Keratinocyte (primary cell): Measurements from ENCODE around the gene PRSS23. TPM values are rescaled to one million over a fixed set of nuclear protein-coding genes. Genes with fewer than 3 reads are reported as not detected.

Experiments used
- DNase-seq: peaks from one replicate; pipeline ENCODE4 v3.0.0-alpha.2; 2011; ENCODE audit warnings: low read depth, missing footprints, low spot score
- FAIRE-seq: peaks from 2 replicates; lab custom pipeline; 2011; peaks lifted over from hg19 to GRCh38; lab: Jason Lieb, UNC
- H2AFZ ChIP-seq: 2 replicates; pipeline ENCODE4 v1.6.0; 2012; ENCODE audit warnings: low read length, control low read depth, inconsistent platforms; ENCODE audit not compliant: control insufficient read depth
- H3K27ac ChIP-seq: 2 replicates; pipeline ENCODE4 v1.5.1; 2011; ENCODE audit warnings: low read length; ENCODE audit not compliant: control insufficient read depth, insufficient read depth
- H3K27me3 ChIP-seq: 3 replicates; pipeline ENCODE4 v1.6.0; 2011; ENCODE audit warnings: low read length; ENCODE audit not compliant: control insufficient read depth, insufficient read depth; ENCODE audit errors: extremely low read depth
- H3K36me3 ChIP-seq, 2 experiments: 2 replicates in 1 of 2; 3 replicates in 1 of 2; pipeline ENCODE4 v1.5.1; 2011; ENCODE audit warnings: low read length in 2 of 2, mild to moderate bottlenecking in 1 of 2; ENCODE audit not compliant: control insufficient read depth in 2 of 2, insufficient read depth in 2 of 2; ENCODE audit errors: extremely low read depth in 1 of 2
- H3K4me1 ChIP-seq: 3 replicates; pipeline ENCODE4 v1.5.1; 2011; ENCODE audit warnings: low read length; ENCODE audit not compliant: control insufficient read depth, insufficient read depth; ENCODE audit errors: extremely low read depth
- H3K4me2 ChIP-seq: 3 replicates; pipeline ENCODE4 v1.6.0; 2011; ENCODE audit warnings: low read depth, low read length; ENCODE audit not compliant: control insufficient read depth, insufficient read depth; ENCODE audit errors: extremely low read depth
- H3K4me3 ChIP-seq, 3 experiments: fragments of 200-600 bp in 1 of 3; sonication (generic) in 1 of 3; 2 replicates in 2 of 3; 3 replicates in 1 of 3; pipeline ENCODE4 v1.5.1; 2011 to 2016; ENCODE audit warnings: low read length in 3 of 3, mild to moderate bottlenecking in 3 of 3, control low read depth in 2 of 3, inconsistent platforms in 1 of 3, low read depth in 1 of 3, mixed read lengths in 1 of 3, mixed run types in 1 of 3, moderate library complexity in 1 of 3; ENCODE audit not compliant: control insufficient read depth in 2 of 3, insufficient read depth in 2 of 3; ENCODE audit errors: extremely low read depth in 1 of 3
- H3K79me2 ChIP-seq: 2 replicates; pipeline ENCODE4 v1.6.0; 2012; ENCODE audit warnings: low read length; ENCODE audit not compliant: control insufficient read depth, insufficient read depth
- H3K9ac ChIP-seq: 3 replicates; pipeline ENCODE4 v1.6.0; 2011; ENCODE audit warnings: low read length; ENCODE audit not compliant: control insufficient read depth, insufficient read depth; ENCODE audit errors: extremely low read depth
- H3K9me1 ChIP-seq: 3 replicates; pipeline ENCODE4 v1.6.0; 2011; ENCODE audit warnings: low read length; ENCODE audit not compliant: control insufficient read depth, insufficient read depth; ENCODE audit errors: extremely low read depth
- H3K9me3 ChIP-seq: 2 replicates; pipeline ENCODE4 v1.5.1; 2012; ENCODE audit warnings: low read depth, low read length; ENCODE audit not compliant: control insufficient read depth
- H4K20me1 ChIP-seq: 3 replicates; pipeline ENCODE4 v1.6.0; 2011; ENCODE audit warnings: low read length; ENCODE audit not compliant: control insufficient read depth, insufficient read depth; ENCODE audit errors: extremely low read depth
- EZH2 ChIP-seq: IDR thresholded peaks from one replicate; pipeline ENCODE4 v1.6.1; 2012; ENCODE audit warnings: inconsistent platforms, mild to moderate bottlenecking, low read length, moderate library complexity
- dilution Hi-C: fragments of 300-500 bp; cut with MboI; formaldehyde crosslinking; loops from one replicate; pipeline ENCODE4 v1.7.0; 2020; ENCODE audit warnings: low sequenced_read_pairs; ENCODE audit not compliant: extremely low pct_ligation_motif_present
- polyA plus RNA-seq, 5 experiments: library from polyadenylated mRNA; depleted of rRNA in 3 of 5; stranded (reverse) in 3 of 5; stranded (forward) in 1 of 5; unstranded in 1 of 5; fragments of >200 nt; gene quantifications; 1 replicate in 1 of 5; 2 replicates in 3 of 5; 3 replicates in 1 of 5; pipeline versions ENCODE4 v1.2.1 to v1.2.3, GENCODE V29; 2011 to 2012; ENCODE audit warnings: missing spikeins in 2 of 5, low read depth in 1 of 5, low replicate concordance in 1 of 5
- TF ChIP-seq, protein P1 (sequence below), 3 experiments: IDR thresholded peaks in 1 of 3; conservative IDR thresholded peaks in 1 of 3; optimal IDR thresholded peaks in 1 of 3; 2 replicates in 2 of 3; 3 replicates in 1 of 3; pipeline versions ENCODE3 to v1.5.1; 2011; ENCODE audit warnings: low read length in 3 of 3, mild to moderate bottlenecking in 3 of 3, moderate library complexity in 2 of 3, control low read depth in 1 of 3, inconsistent platforms in 1 of 3; ENCODE audit not compliant: insufficient read depth in 2 of 3; ENCODE audit errors: extremely low read depth in 1 of 3

Gene PRSS23
- polyA plus RNA-seq, 1 donor (not counting 4 experiments of a cell fraction or from before 2014, with no cell fraction given), result 143 TPM

- dilution Hi-C loops, result no loop called here
- FAIRE-seq, result no peak
These were observed 35.1 kb upstream of the PRSS23 start for GRCh38 chr11:86765203-86765602.

GRCh38 chr11:86765878-86766277, 34.5 kb upstream of the PRSS23 start:
- dilution Hi-C loops, result no loop called here
- DNase-seq, result no peak

More at GRCh38 chr11:86765203-86765602, 35.1 kb upstream of the PRSS23 start:
- no peak for DNase-seq
- H3K4me3 ChIP-seq, result no peak overlapping the region
- no peak overlapping the region for H3K9ac ChIP-seq
- no peak overlapping the region for H3K4me2 ChIP-seq
- H3K36me3 ChIP-seq, result no peaks in the 10 kb centered on the region
- no peak overlapping the region for H3K27ac ChIP-seq
- no peak overlapping the region for H2AFZ ChIP-seq
- no peaks in the 10 kb centered on the region for H3K79me2 ChIP-seq
- H4K20me1 ChIP-seq, result no peaks in the 10 kb centered on the region
- TF ChIP-seq EZH2, result no peak
- TF ChIP-seq, protein P1, sequence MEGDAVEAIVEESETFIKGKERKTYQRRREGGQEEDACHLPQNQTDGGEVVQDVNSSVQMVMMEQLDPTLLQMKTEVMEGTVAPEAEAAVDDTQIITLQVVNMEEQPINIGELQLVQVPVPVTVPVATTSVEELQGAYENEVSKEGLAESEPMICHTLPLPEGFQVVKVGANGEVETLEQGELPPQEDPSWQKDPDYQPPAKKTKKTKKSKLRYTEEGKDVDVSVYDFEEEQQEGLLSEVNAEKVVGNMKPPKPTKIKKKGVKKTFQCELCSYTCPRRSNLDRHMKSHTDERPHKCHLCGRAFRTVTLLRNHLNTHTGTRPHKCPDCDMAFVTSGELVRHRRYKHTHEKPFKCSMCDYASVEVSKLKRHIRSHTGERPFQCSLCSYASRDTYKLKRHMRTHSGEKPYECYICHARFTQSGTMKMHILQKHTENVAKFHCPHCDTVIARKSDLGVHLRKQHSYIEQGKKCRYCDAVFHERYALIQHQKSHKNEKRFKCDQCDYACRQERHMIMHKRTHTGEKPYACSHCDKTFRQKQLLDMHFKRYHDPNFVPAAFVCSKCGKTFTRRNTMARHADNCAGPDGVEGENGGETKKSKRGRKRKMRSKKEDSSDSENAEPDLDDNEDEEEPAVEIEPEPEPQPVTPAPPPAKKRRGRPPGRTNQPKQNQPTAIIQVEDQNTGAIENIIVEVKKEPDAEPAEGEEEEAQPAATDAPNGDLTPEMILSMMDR (optimal IDR thresholded peaks at IDR 0.05 in 1 of 3, IDR thresholded peaks at IDR 0.05 in 1 of 3, conservative IDR thresholded peaks at IDR 0.05 in 1 of 3; ENCODE audit: extremely low read depth in 1 of 3, insufficient read depth in 2 of 3, low read length in 3 of 3), result no peak
- no peaks in the 10 kb centered on the region for H3K4me1 ChIP-seq
- no peaks in the 10 kb centered on the region for H3K9me1 ChIP-seq
- no peaks in the 10 kb centered on the region for H3K27me3 ChIP-seq
- H3K9me3 ChIP-seq, result no peaks in the 10 kb centered on the region

More at GRCh38 chr11:86765878-86766277, 34.5 kb upstream of the PRSS23 start:
- no peaks in the 10 kb centered on the region for H3K4me1 ChIP-seq
- H3K9ac ChIP-seq, result no peak overlapping the region
- no peak for TF ChIP-seq EZH2
- TF ChIP-seq, protein P1 (optimal IDR thresholded peaks at IDR 0.05 in 1 of 3, IDR thresholded peaks at IDR 0.05 in 1 of 3, conservative IDR thresholded peaks at IDR 0.05 in 1 of 3; ENCODE audit: extremely low read depth in 1 of 3, insufficient read depth in 2 of 3, low read length in 3 of 3), result no peak
- no peak overlapping the region for H2AFZ ChIP-seq
- no peak overlapping the region for H3K4me2 ChIP-seq
- no peaks in the 10 kb centered on the region for H3K9me3 ChIP-seq
- no peaks in the 10 kb centered on the region for H3K9me1 ChIP-seq
- no peaks in the 10 kb centered on the region for H3K27me3 ChIP-seq
- H3K79me2 ChIP-seq, result no peaks in the 10 kb centered on the region
- H3K27ac ChIP-seq, result no peak overlapping the region
- H4K20me1 ChIP-seq, result no peaks in the 10 kb centered on the region
- H3K36me3 ChIP-seq, result no peaks in the 10 kb centered on the region
- no peak overlapping the region for H3K4me3 ChIP-seq
- no peak for FAIRE-seq
